ENCODE results near the gene ZBTB16. TPM values are rescaled to one million over a fixed set of nuclear protein-coding genes. Genes with fewer than 3 reads are reported as not detected.

The ZBTB16 gene
- total and polyA plus RNA-seq, 2 of the 13 experiments (the other 11 are each of a cell fraction or from before 2014, with no cell fraction given), result not detected

DNA sequence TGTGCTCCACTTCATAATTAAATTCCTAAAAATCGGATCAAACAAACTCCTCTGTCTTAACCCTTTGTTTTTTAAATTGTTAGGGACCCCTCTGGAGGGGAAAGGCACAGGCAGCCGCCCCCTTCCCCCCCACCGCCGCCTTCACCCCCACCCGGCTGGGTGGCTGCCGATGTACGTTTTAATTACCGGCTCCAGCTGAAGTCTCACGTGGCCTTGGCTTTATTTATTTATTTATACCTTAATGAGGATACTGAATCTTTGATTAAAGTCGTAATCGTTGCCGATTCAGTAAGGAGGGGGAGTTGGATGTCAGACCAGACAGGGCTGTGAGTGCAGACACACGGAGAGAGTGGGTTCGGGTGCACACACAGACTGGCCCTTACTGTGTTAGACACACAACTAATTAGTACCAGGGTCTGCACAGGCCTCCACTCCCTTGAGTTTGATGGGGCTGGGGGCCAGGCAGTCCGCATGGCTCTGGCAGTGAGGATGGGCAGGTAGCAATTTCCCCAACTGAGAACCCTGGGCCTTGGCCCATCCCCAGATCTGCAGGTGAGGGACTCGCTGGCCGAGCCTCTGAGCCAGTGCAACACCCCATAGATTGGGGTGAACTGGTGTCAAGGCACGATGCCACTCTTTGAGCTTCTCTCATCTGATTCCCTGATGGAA is 185.3 kb downstream of the ZBTB16 start (continued):
- TF ChIP-seq, protein P1, sequence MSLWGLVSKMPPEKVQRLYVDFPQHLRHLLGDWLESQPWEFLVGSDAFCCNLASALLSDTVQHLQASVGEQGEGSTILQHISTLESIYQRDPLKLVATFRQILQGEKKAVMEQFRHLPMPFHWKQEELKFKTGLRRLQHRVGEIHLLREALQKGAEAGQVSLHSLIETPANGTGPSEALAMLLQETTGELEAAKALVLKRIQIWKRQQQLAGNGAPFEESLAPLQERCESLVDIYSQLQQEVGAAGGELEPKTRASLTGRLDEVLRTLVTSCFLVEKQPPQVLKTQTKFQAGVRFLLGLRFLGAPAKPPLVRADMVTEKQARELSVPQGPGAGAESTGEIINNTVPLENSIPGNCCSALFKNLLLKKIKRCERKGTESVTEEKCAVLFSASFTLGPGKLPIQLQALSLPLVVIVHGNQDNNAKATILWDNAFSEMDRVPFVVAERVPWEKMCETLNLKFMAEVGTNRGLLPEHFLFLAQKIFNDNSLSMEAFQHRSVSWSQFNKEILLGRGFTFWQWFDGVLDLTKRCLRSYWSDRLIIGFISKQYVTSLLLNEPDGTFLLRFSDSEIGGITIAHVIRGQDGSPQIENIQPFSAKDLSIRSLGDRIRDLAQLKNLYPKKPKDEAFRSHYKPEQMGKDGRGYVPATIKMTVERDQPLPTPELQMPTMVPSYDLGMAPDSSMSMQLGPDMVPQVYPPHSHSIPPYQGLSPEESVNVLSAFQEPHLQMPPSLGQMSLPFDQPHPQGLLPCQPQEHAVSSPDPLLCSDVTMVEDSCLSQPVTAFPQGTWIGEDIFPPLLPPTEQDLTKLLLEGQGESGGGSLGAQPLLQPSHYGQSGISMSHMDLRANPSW (CRISPR knock-in tag; IDR thresholded peaks at IDR 0.05; ENCODE audit: borderline replicate concordance), result no peak
- TF ChIP-seq GATAD2A (CRISPR knock-in tag; IDR thresholded peaks at IDR 0.05), result no peak
- no peak for TF ChIP-seq ZFAT (CRISPR knock-in tag; conservative IDR thresholded peaks at IDR 0.05)
- TF ChIP-seq, protein P2, sequence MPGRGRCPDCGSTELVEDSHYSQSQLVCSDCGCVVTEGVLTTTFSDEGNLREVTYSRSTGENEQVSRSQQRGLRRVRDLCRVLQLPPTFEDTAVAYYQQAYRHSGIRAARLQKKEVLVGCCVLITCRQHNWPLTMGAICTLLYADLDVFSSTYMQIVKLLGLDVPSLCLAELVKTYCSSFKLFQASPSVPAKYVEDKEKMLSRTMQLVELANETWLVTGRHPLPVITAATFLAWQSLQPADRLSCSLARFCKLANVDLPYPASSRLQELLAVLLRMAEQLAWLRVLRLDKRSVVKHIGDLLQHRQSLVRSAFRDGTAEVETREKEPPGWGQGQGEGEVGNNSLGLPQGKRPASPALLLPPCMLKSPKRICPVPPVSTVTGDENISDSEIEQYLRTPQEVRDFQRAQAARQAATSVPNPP (CRISPR knock-in tag; IDR thresholded peaks at IDR 0.05), result no peak
- TF ChIP-seq DNMT1 (CRISPR knock-in tag; IDR thresholded peaks at IDR 0.05), result no peak
- TF ChIP-seq, protein P3, sequence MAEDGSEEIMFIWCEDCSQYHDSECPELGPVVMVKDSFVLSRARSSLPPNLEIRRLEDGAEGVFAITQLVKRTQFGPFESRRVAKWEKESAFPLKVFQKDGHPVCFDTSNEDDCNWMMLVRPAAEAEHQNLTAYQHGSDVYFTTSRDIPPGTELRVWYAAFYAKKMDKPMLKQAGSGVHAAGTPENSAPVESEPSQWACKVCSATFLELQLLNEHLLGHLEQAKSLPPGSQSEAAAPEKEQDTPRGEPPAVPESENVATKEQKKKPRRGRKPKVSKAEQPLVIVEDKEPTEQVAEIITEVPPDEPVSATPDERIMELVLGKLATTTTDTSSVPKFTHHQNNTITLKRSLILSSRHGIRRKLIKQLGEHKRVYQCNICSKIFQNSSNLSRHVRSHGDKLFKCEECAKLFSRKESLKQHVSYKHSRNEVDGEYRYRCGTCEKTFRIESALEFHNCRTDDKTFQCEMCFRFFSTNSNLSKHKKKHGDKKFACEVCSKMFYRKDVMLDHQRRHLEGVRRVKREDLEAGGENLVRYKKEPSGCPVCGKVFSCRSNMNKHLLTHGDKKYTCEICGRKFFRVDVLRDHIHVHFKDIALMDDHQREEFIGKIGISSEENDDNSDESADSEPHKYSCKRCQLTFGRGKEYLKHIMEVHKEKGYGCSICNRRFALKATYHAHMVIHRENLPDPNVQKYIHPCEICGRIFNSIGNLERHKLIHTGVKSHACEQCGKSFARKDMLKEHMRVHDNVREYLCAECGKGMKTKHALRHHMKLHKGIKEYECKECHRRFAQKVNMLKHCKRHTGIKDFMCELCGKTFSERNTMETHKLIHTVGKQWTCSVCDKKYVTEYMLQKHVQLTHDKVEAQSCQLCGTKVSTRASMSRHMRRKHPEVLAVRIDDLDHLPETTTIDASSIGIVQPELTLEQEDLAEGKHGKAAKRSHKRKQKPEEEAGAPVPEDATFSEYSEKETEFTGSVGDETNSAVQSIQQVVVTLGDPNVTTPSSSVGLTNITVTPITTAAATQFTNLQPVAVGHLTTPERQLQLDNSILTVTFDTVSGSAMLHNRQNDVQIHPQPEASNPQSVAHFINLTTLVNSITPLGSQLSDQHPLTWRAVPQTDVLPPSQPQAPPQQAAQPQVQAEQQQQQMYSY (CRISPR knock-in tag; IDR thresholded peaks at IDR 0.05), result no peak

Measured in HepG2 (cell line).